Measurements from ENCODE around the gene RAB10. TPM values are rescaled to one million over a fixed set of nuclear protein-coding genes. Genes with fewer than 3 reads are reported as not detected.

The RAB10 gene
- total and polyA plus RNA-seq, 2 experiments from 2014 or later, result 102 to 143 TPM

DNA sequence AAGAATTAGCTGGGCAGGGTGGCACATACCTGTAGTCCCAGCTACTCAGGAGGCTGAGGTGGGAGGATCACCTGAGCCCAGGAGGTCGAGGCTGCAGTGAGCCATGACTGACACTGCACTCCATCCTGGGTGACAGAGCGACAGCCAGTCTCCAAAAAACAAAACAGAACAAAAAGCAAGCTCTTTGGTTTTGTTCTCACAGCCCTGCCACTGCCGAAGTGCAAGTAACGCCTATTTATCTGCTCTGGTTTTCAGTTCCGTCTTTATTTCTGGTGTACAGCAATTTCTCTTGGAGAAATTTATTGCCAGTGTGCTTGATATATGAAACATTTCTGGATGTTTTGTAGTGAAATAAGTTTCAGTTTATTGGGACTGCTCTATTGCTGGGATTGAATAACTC is 61.9 kb downstream of the RAB10 start:
- Mint-ChIP-seq H3K4me3 (no peak overlapping the region), H3K27me3 (ENCODE audit: insufficient read depth, low read depth, poor library complexity) (peaks cover 3% of the 10 kb centered on the region), H3K36me3 (ENCODE audit: low read depth) (peaks cover 26% of the 10 kb centered on the region), H3K9me3 (no peaks in the 10 kb centered on the region), H3K4me1 (peaks cover 22% of the 10 kb centered on the region), H3K27ac (peak overlapping the region; percentile 49; the same call in 1 of the 2 replicates)
- Histone ChIP-seq H3K9me2 (ENCODE audit: insufficient read depth) (no peaks in the 10 kb centered on the region), H3K4me1 (ENCODE audit: insufficient read depth) (peaks cover 17% of the 10 kb centered on the region), H3K27me3 (ENCODE audit: insufficient read depth) (no peaks in the 10 kb centered on the region), H3F3A (replicated peaks; ENCODE audit: low read depth) (no peaks in the 10 kb centered on the region), H3K36me3 (ENCODE audit: insufficient read depth) (no peaks in the 10 kb centered on the region; the same call in 1 of the 2 replicates), H3K79me2 (replicated peaks; ENCODE audit: insufficient read depth) (peaks cover 100% of the 10 kb centered on the region), H4K20me1 (replicated peaks; ENCODE audit: insufficient read depth) (peaks cover 50% of the 10 kb centered on the region), H2AFZ (no peak overlapping the region), H3K4me3 (no peak overlapping the region), H3K4me2 (no peak overlapping the region), H3K27ac (ENCODE audit: low read depth) (no peak overlapping the region)
- TF ChIP-seq EZH2phosphoT487 (IDR thresholded peaks at IDR 0.05; ENCODE audit: unreplicated experiment) (no peak), JUNB (IDR thresholded peaks at IDR 0.05; ENCODE audit: unreplicated experiment) (no peak), POLR2AphosphoS5 (IDR thresholded peaks at IDR 0.05; ENCODE audit: low read depth) (no peak), STAT1 (IDR thresholded peaks at IDR 0.05; ENCODE audit: unreplicated experiment) (no peak), ZNF114 (CRISPR knock-in tag; IDR thresholded peaks at IDR 0.05) (no peak), NANOG (IDR thresholded peaks at IDR 0.05; ENCODE audit: borderline replicate concordance) (no peak), CREB1 (CRISPR knock-in tag; IDR thresholded peaks at IDR 0.05; ENCODE audit: low read depth) (no peak), EZH2 (IDR thresholded peaks at IDR 0.05; ENCODE audit: low read depth, unreplicated experiment) (no peak), ZNF331 (CRISPR knock-in tag; IDR thresholded peaks at IDR 0.05; ENCODE audit: low read depth) (no peak)
- TF ChIP-seq, protein P1, sequence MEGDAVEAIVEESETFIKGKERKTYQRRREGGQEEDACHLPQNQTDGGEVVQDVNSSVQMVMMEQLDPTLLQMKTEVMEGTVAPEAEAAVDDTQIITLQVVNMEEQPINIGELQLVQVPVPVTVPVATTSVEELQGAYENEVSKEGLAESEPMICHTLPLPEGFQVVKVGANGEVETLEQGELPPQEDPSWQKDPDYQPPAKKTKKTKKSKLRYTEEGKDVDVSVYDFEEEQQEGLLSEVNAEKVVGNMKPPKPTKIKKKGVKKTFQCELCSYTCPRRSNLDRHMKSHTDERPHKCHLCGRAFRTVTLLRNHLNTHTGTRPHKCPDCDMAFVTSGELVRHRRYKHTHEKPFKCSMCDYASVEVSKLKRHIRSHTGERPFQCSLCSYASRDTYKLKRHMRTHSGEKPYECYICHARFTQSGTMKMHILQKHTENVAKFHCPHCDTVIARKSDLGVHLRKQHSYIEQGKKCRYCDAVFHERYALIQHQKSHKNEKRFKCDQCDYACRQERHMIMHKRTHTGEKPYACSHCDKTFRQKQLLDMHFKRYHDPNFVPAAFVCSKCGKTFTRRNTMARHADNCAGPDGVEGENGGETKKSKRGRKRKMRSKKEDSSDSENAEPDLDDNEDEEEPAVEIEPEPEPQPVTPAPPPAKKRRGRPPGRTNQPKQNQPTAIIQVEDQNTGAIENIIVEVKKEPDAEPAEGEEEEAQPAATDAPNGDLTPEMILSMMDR (conservative IDR thresholded peaks at IDR 0.05; ENCODE audit: low read depth in 2 of 2), result no peak
- TF ChIP-seq, protein P2, sequence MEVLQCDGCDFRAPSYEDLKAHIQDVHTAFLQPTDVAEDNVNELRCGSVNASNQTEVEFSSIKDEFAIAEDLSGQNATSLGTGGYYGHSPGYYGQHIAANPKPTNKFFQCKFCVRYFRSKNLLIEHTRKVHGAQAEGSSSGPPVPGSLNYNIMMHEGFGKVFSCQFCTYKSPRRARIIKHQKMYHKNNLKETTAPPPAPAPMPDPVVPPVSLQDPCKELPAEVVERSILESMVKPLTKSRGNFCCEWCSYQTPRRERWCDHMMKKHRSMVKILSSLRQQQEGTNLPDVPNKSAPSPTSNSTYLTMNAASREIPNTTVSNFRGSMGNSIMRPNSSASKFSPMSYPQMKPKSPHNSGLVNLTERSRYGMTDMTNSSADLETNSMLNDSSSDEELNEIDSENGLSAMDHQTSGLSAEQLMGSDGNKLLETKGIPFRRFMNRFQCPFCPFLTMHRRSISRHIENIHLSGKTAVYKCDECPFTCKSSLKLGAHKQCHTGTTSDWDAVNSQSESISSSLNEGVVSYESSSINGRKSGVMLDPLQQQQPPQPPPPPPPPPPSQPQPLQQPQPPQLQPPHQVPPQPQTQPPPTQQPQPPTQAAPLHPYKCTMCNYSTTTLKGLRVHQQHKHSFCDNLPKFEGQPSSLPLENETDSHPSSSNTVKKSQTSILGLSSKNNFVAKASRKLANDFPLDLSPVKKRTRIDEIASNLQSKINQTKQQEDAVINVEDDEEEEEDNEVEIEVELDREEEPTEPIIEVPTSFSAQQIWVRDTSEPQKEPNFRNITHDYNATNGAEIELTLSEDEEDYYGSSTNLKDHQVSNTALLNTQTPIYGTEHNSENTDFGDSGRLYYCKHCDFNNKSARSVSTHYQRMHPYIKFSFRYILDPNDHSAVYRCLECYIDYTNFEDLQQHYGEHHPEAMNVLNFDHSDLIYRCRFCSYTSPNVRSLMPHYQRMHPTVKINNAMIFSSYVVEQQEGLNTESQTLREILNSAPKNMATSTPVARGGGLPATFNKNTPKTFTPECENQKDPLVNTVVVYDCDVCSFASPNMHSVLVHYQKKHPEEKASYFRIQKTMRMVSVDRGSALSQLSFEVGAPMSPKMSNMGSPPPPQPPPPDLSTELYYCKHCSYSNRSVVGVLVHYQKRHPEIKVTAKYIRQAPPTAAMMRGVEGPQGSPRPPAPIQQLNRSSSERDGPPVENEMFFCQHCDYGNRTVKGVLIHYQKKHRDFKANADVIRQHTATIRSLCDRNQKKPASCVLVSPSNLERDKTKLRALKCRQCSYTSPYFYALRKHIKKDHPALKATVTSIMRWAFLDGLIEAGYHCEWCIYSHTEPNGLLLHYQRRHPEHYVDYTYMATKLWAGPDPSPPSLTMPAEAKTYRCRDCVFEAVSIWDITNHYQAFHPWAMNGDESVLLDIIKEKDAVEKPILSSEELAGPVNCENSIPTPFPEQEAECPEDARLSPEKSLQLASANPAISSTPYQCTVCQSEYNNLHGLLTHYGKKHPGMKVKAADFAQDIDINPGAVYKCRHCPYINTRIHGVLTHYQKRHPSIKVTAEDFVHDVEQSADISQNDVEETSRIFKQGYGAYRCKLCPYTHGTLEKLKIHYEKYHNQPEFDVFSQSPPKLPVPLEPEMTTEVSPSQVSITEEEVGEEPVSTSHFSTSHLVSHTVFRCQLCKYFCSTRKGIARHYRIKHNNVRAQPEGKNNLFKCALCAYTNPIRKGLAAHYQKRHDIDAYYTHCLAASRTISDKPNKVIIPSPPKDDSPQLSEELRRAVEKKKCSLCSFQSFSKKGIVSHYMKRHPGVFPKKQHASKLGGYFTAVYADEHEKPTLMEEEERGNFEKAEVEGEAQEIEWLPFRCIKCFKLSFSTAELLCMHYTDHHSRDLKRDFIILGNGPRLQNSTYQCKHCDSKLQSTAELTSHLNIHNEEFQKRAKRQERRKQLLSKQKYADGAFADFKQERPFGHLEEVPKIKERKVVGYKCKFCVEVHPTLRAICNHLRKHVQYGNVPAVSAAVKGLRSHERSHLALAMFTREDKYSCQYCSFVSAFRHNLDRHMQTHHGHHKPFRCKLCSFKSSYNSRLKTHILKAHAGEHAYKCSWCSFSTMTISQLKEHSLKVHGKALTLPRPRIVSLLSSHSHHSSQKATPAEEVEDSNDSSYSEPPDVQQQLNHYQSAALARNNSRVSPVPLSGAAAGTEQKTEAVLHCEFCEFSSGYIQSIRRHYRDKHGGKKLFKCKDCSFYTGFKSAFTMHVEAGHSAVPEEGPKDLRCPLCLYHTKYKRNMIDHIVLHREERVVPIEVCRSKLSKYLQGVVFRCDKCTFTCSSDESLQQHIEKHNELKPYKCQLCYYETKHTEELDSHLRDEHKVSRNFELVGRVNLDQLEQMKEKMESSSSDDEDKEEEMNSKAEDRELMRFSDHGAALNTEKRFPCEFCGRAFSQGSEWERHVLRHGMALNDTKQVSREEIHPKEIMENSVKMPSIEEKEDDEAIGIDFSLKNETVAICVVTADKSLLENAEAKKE (CRISPR knock-in tag; IDR thresholded peaks at IDR 0.05), result no peak
- TF ChIP-seq, protein P3, sequence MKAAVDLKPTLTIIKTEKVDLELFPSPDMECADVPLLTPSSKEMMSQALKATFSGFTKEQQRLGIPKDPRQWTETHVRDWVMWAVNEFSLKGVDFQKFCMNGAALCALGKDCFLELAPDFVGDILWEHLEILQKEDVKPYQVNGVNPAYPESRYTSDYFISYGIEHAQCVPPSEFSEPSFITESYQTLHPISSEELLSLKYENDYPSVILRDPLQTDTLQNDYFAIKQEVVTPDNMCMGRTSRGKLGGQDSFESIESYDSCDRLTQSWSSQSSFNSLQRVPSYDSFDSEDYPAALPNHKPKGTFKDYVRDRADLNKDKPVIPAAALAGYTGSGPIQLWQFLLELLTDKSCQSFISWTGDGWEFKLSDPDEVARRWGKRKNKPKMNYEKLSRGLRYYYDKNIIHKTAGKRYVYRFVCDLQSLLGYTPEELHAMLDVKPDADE (IDR thresholded peaks at IDR 0.05), result no peak
- TF ChIP-seq, protein P4, sequence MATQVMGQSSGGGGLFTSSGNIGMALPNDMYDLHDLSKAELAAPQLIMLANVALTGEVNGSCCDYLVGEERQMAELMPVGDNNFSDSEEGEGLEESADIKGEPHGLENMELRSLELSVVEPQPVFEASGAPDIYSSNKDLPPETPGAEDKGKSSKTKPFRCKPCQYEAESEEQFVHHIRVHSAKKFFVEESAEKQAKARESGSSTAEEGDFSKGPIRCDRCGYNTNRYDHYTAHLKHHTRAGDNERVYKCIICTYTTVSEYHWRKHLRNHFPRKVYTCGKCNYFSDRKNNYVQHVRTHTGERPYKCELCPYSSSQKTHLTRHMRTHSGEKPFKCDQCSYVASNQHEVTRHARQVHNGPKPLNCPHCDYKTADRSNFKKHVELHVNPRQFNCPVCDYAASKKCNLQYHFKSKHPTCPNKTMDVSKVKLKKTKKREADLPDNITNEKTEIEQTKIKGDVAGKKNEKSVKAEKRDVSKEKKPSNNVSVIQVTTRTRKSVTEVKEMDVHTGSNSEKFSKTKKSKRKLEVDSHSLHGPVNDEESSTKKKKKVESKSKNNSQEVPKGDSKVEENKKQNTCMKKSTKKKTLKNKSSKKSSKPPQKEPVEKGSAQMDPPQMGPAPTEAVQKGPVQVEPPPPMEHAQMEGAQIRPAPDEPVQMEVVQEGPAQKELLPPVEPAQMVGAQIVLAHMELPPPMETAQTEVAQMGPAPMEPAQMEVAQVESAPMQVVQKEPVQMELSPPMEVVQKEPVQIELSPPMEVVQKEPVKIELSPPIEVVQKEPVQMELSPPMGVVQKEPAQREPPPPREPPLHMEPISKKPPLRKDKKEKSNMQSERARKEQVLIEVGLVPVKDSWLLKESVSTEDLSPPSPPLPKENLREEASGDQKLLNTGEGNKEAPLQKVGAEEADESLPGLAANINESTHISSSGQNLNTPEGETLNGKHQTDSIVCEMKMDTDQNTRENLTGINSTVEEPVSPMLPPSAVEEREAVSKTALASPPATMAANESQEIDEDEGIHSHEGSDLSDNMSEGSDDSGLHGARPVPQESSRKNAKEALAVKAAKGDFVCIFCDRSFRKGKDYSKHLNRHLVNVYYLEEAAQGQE (IDR thresholded peaks at IDR 0.05; ENCODE audit: unreplicated experiment), result no peak
- ATAC-seq (no peak), DNase-seq (ENCODE audit: low spot score) (no peak)

All from GM23338 (cell line).